PC-9 (cell line): ENCODE data around the gene GPRIN3. TPM values are rescaled to one million over a fixed set of nuclear protein-coding genes. Genes with fewer than 3 reads are reported as not detected.

Experiments
- BruUV-seq: library from RNA; stranded (reverse); fragments of 400-500 nt; replicated peaks from 2 replicates; lab custom pipeline; 2021; lab: Mats Ljungman, UMichigan
- CTCF ChIA-PET: fragments of 300-600 bp; sonication (Branson Sonifier 250); formaldehyde crosslinking; loops from one replicate; lab custom pipeline; 2022; ENCODE audit warnings: antibody characterized with exemption; lab: Charles Lee
- POLR2A ChIA-PET: fragments of 300-600 bp; sonication (Branson Sonifier 250); formaldehyde crosslinking; loops from one replicate; lab custom pipeline; 2022; ENCODE audit warnings: antibody characterized with exemption; ENCODE audit not compliant: unreplicated experiment; lab: Charles Lee
- DNase-seq, 2 experiments: peaks; one replicate each; pipeline versions ENCODE4 v3.0.0 to v3.0.0-alpha.2; 2015 to 2022; ENCODE audit warnings: mixed read lengths in 1 of 2
- H2AFZ ChIP-seq: fragments of 200-600 bp; sonication (generic); 2 replicates; pipeline ENCODE4 v1.8.1; 2017; ENCODE audit warnings: antibody characterized with exemption
- H3F3A ChIP-seq: fragments of 200-600 bp; sonication (generic); 2 replicates; pipeline ENCODE4 v1.8.1; 2017; ENCODE audit warnings: antibody characterized with exemption, mild to moderate bottlenecking, low read depth; ENCODE audit not compliant: insufficient read depth
- H3K27ac ChIP-seq: fragments of 200-600 bp; sonication (generic); 2 replicates; pipeline ENCODE4 v1.6.1; 2016; ENCODE audit warnings: mixed run types
- H3K27me3 ChIP-seq: fragments of 200-600 bp; sonication (generic); 2 replicates; pipeline ENCODE4 v1.6.1; 2016; ENCODE audit warnings: low read depth, mixed run types; ENCODE audit not compliant: insufficient read depth
- H3K36me3 ChIP-seq: fragments of 200-600 bp; sonication (generic); 2 replicates; pipeline ENCODE4 v1.6.1; 2016; ENCODE audit warnings: low read depth, mixed run types
- H3K4me1 ChIP-seq: fragments of 200-600 bp; sonication (generic); replicated peaks from 2 replicates; pipeline ENCODE4 v1.6.1; 2016; ENCODE audit warnings: mixed run types; ENCODE audit not compliant: insufficient read depth
- H3K4me2 ChIP-seq: fragments of 200-600 bp; sonication (generic); 2 replicates; pipeline ENCODE4 v1.6.1; 2017; ENCODE audit warnings: mixed run types
- H3K4me3 ChIP-seq: fragments of 200-600 bp; sonication (generic); 2 replicates; pipeline ENCODE4 v1.6.1; 2016; ENCODE audit warnings: mixed run types
- H3K79me2 ChIP-seq: fragments of 200-600 bp; sonication (generic); 2 replicates; pipeline ENCODE4 v1.6.1; 2017; ENCODE audit warnings: low read depth, mixed run types
- H3K9me2 ChIP-seq: fragments of 200-600 bp; sonication (generic); 2 replicates; pipeline ENCODE4 v1.8.1; 2017; ENCODE audit warnings: mild to moderate bottlenecking; ENCODE audit not compliant: insufficient read depth
- H3K9me3 ChIP-seq: fragments of 200-600 bp; sonication (generic); 2 replicates; pipeline ENCODE4 v1.8.1; 2016; ENCODE audit warnings: low read depth; ENCODE audit not compliant: insufficient read depth
- H4K20me1 ChIP-seq: fragments of 200-600 bp; sonication (generic); 2 replicates; pipeline ENCODE4 v1.8.1; 2017; ENCODE audit not compliant: insufficient read depth
- CTCF ChIP-seq: fragments of 200-600 bp; sonication (generic); conservative IDR thresholded peaks from 2 replicates; pipeline ENCODE4 v1.6.1; 2017; ENCODE audit warnings: mixed run types, antibody characterized with exemption, mild to moderate bottlenecking, moderate library complexity
- EZH2 ChIP-seq: fragments of 200-600 bp; sonication (generic); IDR thresholded peaks from 2 replicates; pipeline ENCODE4 v1.8.0; 2017; ENCODE audit warnings: antibody characterized with exemption, low read depth
- intact Hi-C: fragments of 100-400 bp; cut with micrococcal nuclease; formaldehyde crosslinking; loops from one replicate; pipeline ENCODE4 v1.10.0; 2022; ENCODE audit not compliant: unreplicated experiment
- total RNA-seq: library from RNA; stranded (reverse); gene quantifications from 2 replicates; pipeline ENCODE4 v1.2.3, GENCODE V29; 2021

Gene GPRIN3
- total RNA-seq, 1 experiment from 2014 or later: 0.02 TPM

- intact Hi-C loops: no loop called here
- DNase-seq: no peak
Observed at GRCh38 chr4:89305712-89306437, 1.7 kb downstream of the GPRIN3 start.

GRCh38 chr4:89305028-89305427, 2.6 kb downstream of the GPRIN3 start:
- Histone ChIP-seq H3K9me2 (no peaks in the 10 kb centered on the region), H3K4me2 (no peak overlapping the region), H3K36me3 (no peaks in the 10 kb centered on the region), H3K79me2 (no peaks in the 10 kb centered on the region), H3K4me1 (no peaks in the 10 kb centered on the region), H2AFZ (no peak overlapping the region), H3F3A (no peaks in the 10 kb centered on the region), H3K4me3 (no peak overlapping the region), H3K27me3 (no peaks in the 10 kb centered on the region; the same call in 1 of the 2 replicates), H3K9me3 (no peaks in the 10 kb centered on the region), H3K27ac (no peak overlapping the region), H4K20me1 (no peaks in the 10 kb centered on the region)
- intact Hi-C loops: no loop called here
- no peak for DNase-seq
- ChIA-PET POLR2A (no interaction called here), CTCF (no interaction called here)
- no TSS peak for BruUV-seq
- TF ChIP-seq CTCF (no peak), EZH2 (no peak)

More at GRCh38 chr4:89305712-89306437, 1.7 kb downstream of the GPRIN3 start:
- H3K36me3 ChIP-seq: no peaks in the 10 kb centered on the region
- H3K4me1 ChIP-seq: no peaks in the 10 kb centered on the region
- H3F3A ChIP-seq: no peaks in the 10 kb centered on the region
- no peaks in the 10 kb centered on the region; the same call in 1 of the 2 replicates for H3K27me3 ChIP-seq
- no peak overlapping the region for H3K4me3 ChIP-seq
- no peaks in the 10 kb centered on the region for H3K9me3 ChIP-seq
- ChIA-PET CTCF (no interaction called here), POLR2A (no interaction called here)
- H3K4me2 ChIP-seq: no peak overlapping the region
- BruUV-seq: no TSS peak
- no peaks in the 10 kb centered on the region for H3K9me2 ChIP-seq
- H2AFZ ChIP-seq: no peak overlapping the region
- no peaks in the 10 kb centered on the region for H4K20me1 ChIP-seq
- no peaks in the 10 kb centered on the region for H3K79me2 ChIP-seq
- H3K27ac ChIP-seq: no peak overlapping the region
- TF ChIP-seq EZH2 (no peak), CTCF (no peak)

- Histone ChIP-seq H3K9me2 (no peaks in the 10 kb centered on the region), H3K79me2 (no peaks in the 10 kb centered on the region), H3K27ac (no peak overlapping the region), H3K27me3 (no peaks in the 10 kb centered on the region; the same call in 1 of the 2 replicates), H4K20me1 (no peaks in the 10 kb centered on the region), H2AFZ (no peak overlapping the region), H3K4me3 (no peak overlapping the region), H3F3A (no peaks in the 10 kb centered on the region), H3K4me1 (no peaks in the 10 kb centered on the region), H3K4me2 (no peak overlapping the region), H3K36me3 (no peaks in the 10 kb centered on the region), H3K9me3 (no peaks in the 10 kb centered on the region)
- intact Hi-C loops: no loop called here
- POLR2A ChIA-PET: no interaction called here
- DNase-seq: no peak
- no peak for TF ChIP-seq CTCF
- TF ChIP-seq EZH2: no peak
- CTCF ChIA-PET: no interaction called here
- BruUV-seq: no TSS peak
Observed at GRCh38 chr4:89303814-89304388, 3.7 kb downstream of the GPRIN3 start.
